GM19035 (cell line): ENCODE measurements around the gene EPOP.

Source experiments
- ATAC-seq: cut with Tn5 transposase; IDR thresholded peaks from one replicate; pipeline ENCODE4 v1.9.1; 2021; ENCODE audit not compliant: unreplicated experiment

The EPOP gene

DNA sequence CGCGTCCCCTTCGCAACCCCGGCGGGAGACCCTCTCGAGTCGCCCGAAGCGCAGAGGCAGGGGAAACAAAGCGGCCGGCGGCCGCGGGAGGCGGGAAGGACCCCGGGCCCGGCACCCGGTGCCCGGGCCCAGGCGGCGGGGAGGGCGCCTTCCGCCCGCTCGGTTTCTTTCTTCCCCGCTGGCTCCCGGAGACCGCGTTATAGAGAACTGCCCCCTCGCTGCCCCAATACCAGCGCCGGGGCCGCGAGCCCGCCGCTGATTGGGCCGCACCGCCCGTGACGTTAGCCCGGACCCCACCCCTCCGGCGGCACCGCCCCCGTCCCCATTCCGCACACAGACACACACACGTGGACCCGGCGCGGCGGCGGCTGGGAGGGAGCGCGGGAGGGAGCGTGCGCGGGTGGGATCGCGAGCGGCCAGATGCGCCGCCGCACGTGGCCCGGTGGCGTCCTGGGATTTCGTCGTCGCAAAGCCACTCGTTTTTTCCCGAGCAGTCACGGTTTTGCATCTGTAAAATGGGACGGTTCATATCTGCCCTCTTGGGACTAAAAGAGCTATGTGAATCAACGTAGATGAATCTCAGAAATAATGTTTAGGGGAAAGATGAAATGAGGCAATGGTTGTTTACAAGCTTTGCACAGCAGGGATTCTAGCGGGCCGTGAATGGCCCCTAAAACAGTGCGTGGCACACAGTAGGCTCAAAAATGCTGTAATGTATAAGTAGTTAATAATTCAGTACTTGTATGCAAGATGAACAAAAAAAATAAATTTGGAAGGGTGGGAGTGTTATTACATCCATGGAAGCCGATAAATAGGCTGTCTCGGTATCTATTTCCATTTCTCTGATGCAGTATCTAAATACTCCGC lies at the start of gene EPOP:
EPOP (minus strand) TSS at position 209 of the 867 bp plus-strand sequence. CDS start 462 bp downstream, outside the sequence.
- ATAC-seq = peak; percentile 84

DNA sequence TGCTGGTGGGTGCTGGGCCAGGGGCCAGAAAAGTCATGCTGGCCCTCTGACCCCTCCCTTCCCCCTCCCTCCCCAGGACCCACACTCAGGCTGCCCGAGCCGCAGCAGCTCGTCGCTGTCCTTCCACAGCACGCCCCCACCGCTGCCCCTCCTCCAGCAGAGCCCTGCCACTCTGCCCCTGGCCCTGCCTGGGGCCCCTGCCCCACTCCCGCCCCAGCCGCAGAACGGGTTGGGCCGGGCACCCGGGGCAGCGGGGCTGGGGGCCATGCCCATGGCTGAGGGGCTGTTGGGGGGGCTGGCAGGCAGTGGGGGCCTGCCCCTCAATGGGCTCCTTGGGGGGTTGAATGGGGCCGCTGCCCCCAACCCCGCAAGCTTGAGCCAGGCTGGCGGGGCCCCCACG lies 47.0 kb upstream of the EPOP start:
- ATAC-seq = no peak

- ATAC-seq = no peak
Measured at GRCh38 chr17:38720941-38721340, 46.2 kb upstream of the EPOP start.

DNA sequence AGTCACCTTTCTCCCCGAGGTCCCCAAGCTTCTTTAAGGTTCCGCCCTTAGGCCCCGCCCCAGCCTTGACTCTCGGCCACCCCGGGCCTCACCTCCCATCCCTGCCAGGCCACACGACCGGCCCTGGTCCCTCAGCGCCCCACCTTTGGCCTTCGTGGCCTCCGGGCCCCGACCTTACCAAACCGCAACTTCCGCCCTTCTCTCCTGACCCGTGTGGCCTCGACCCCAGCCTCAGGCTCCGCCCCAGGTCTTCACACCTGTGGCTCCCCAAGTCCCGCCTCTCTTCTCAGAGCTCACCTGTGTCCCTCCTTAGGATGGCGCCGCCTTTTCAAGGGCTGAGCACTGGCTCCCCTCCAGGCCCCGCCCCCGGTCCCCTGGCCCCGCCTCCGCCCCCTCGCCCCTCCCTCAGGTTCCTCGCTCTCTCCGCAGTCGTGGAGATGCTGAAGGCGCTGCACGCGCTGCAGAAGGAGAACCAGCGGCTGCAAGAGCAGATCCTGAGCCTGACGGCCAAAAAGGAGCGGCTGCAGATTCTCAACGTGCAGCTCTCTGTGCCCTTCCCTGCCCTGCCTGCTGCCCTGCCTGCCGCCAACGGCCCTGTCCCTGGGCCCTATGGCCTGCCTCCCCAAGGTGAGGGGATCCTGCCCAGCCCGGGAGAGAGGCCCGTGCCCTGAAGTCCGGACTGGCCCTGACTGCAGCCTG lies 45.3 kb upstream of the EPOP start:
- no peak for ATAC-seq

GRCh38 chr17:38719289-38719942 lies 44.7 kb upstream of the EPOP start:
- ATAC-seq = no peak

DNA sequence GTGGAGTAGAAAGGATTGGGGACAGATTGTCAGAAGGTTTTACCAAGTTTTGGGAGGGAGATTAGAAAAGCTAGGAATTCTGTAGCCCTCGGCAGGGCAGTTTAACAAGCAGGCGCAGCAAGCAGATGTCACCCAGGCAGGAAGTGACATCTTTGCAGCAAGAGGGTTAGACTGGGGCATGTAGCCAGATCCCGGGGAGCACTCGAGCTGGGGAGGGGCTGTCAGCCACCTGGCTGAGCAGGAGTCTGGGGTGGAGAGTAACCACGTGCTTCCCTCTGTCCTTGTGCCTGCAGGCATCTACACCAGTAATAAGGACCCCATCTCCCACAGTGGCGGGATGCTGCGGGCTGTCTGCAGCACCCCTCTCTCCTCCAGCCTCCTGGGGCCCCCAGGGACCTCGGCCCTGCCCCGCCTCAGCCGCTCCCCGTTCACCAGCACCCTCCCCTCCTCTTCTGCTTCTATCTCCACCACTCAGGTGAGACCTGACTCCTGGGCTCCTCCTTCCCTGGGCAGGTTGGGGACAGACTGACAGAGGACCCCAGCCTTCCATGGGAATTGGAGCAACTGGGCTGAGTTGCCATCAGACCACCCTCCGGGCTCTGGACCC lies 42.5 kb upstream of the EPOP start:
- ATAC-seq = no peak

- ATAC-seq = no peak
Measured at GRCh38 chr17:38716368-38717005, 41.7 kb upstream of the EPOP start.

DNA sequence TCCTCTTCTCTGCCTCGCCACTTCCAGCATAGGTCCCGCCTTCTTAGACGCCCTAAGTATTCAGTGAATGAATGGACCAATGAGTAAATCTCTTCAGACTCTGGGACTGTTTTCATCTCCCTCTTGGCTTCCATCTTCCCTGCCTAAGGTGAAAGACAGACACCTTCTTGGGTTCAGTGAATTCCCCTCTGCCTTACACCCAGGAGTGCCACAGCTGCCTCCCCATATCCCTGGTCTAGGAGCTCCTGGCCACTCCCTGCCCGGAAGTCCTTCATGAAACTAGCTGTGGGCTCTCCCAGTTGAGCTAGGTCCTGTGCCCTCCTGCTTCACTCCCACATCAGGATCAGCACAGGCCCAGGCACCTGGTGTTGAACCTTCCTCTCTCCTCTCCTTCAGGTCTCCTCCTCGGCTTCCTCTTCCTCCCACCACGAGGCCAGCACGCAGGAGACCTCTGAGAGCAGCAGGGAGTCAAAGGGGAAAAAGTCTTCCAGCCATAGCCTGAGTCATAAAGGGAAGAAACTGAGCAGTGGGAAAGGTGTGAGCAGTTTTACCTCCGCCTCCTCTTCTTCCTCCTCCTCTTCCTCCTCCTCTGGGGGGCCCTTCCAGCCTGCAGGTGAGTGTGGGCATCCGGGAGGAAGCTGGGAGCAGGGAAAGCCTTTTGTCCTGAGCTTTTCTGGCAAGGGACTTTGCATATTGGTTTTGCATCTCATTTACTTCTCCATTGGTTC lies 40.6 kb upstream of the EPOP start:
- ATAC-seq = no peak

- ATAC-seq = no peak
Measured at GRCh38 chr17:38713456-38714075, 38.8 kb upstream of the EPOP start.

DNA sequence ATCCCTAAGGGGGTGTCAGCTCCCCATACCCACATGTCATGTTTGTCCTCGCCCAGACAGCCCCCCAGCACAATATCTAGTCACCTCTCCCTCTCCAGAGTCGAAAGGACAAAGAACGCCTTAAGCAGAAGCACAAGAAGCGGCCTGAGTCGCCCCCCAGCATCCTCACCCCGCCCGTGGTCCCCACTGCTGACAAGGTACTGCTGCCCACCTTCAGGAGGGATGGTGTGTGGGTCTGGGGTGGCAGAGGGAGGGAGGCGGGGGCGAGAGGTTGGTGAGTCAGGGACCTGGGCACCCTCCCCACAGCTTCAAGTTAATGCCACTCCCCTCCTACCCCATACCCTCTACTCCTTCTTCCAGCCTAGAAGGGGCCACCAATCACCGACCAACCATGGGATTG lies 37.8 kb upstream of the EPOP start:
- ATAC-seq = no peak

DNA sequence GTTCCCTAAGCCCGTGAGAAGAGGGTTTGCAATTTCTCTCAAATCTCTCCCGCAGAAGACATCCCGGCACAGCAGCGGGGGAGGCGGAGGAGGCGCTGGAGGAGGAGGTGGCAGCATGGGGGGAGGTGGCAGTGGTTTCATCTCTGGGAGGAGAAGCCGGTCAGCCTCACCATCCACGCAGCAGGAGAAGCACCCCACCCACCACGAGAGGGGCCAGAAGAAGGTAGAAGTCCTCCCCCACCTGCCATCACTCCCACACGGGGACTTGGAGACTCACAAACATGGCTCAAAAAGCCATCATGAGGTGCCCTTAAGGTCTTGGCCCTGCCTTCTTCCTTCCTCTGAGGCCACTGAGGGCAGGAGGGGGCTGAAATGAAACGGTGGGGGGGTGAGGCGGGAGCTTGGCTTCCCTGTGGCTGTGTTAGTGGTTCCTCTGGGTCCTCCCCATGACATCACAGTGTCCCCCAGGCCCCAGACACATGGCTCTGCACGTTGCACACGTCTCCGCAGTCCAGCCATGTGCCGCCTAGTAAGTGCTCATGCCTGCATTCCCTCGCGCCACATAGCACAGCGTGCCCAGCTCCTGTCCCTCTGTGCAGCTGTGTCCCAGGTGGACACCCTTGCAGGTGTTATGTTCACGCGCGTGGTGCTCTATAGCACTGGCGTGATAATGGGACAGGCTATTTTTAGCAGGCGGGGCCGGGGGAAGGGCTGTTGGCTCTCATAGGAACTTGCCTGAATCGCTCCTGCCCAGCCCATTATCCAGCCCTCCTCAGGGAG lies 37.2 kb upstream of the EPOP start:
- ATAC-seq = no peak

DNA sequence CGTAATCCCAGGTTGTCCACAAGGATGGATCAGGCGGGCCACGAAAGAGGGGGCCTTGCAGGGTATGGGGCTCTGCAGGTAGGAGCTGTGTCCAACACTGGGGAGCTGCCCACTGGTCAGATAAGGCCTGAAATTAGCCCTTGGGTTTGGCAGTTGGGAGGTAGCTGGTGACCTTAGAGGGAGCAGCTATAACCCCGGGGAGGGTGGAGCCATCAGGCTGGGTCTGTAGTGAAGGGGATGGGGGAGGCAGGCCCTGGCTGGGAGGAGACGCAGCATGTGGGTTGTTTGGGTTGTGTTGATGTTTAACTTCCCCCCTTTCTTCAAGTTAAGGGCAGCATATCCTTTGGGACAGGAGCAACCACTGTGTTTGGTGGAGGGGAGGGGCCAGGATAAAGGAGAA lies 36.2 kb upstream of the EPOP start:
- no peak for ATAC-seq

DNA sequence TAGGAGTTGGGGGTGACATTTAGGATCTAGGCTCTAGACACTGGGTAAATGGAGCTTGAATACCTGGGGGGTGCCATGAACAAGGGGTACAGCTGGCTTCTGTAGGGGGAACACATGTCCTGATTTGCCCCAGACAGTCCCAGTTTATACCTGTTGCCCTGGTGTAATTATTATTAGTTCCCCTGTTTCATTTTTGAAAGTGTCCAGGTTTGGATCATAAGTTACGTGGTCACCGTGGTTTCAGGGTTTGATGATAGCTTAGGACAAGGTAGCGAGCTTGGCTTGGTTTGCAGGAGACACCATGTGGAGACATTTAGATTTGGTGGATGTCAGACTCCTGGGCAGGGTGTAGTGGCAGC lies 35.8 kb upstream of the EPOP start:
- ATAC-seq = no peak

GRCh38 chr17:38709864-38710603 lies 35.3 kb upstream of the EPOP start:
- no peak for ATAC-seq

GRCh38 chr17:38709104-38709820 lies 34.5 kb upstream of the EPOP start:
- ATAC-seq = no peak

- no peak for ATAC-seq
Measured at GRCh38 chr17:38707678-38708351, 33.1 kb upstream of the EPOP start.

- no peak for ATAC-seq
Measured at GRCh38 chr17:38706505-38707216, 31.9 kb upstream of the EPOP start.
